AG09319 (cell line): ENCODE data around the gene GIMAP2.

Experiments
- DNase-seq: peaks from one replicate; pipeline ENCODE4 v3.0.0-alpha.2; 2010; ENCODE audit warnings: low read depth; ENCODE audit errors: extremely low read depth
- TF ChIP-seq, protein P1 (sequence below): IDR thresholded peaks from 2 replicates; pipeline ENCODE4 v1.5.1; 2011; ENCODE audit warnings: low read depth, mild to moderate bottlenecking, inconsistent platforms, low read length, moderate library complexity

GIMAP2 gene

DNA sequence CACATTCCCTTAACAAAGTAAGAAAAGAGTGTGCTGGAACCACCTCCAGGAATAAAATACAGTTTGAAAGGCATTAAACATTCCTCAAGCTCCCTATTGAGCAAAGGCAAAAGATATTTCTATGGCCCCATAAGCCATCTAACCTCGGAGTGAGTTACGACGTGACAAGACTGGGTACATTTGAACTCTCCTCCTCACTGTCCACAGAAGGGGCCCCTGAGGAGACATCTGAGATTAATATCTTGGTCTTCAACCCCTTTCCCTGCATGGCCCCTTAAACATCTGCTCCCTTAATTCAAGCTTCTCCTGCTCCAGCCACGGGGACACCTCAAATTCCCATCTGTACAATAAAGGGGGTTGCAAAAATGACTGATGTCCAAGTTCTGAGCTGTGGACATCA lies 31.4 kb downstream of the GIMAP2 start:
- DNase-seq = no peak
- TF ChIP-seq, protein P1, sequence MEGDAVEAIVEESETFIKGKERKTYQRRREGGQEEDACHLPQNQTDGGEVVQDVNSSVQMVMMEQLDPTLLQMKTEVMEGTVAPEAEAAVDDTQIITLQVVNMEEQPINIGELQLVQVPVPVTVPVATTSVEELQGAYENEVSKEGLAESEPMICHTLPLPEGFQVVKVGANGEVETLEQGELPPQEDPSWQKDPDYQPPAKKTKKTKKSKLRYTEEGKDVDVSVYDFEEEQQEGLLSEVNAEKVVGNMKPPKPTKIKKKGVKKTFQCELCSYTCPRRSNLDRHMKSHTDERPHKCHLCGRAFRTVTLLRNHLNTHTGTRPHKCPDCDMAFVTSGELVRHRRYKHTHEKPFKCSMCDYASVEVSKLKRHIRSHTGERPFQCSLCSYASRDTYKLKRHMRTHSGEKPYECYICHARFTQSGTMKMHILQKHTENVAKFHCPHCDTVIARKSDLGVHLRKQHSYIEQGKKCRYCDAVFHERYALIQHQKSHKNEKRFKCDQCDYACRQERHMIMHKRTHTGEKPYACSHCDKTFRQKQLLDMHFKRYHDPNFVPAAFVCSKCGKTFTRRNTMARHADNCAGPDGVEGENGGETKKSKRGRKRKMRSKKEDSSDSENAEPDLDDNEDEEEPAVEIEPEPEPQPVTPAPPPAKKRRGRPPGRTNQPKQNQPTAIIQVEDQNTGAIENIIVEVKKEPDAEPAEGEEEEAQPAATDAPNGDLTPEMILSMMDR = no peak

DNA sequence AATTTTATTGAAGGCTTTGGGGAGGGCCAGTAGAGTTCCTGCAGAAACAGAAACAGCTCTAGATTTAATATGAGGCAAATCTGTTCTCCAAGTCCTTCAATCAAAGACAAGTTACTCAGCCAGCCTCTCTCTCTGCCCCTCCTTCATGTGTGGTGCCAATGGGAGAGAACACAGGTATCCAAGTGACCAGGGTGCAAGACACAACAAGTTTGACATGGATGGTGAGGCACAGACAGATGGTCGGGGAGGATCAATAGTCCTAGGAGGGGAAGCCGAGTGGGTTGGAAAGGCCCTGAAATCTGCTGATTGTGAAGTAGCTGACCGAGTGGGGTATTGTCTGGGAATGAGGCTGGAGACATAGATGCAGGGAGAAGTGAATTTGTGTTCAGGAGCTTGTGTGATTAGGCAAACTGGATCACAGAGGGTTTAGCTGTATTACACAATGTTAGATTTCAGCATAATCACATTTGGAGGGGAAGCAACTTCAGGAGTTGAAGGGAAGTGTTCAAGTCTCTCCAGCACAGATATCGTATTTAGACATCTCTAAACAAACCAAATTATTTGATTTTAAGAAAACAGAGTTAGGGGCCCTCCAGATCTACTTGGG lies 32.4 kb downstream of the GIMAP2 start:
- no peak for DNase-seq
- TF ChIP-seq, protein P1 = no peak

DNA sequence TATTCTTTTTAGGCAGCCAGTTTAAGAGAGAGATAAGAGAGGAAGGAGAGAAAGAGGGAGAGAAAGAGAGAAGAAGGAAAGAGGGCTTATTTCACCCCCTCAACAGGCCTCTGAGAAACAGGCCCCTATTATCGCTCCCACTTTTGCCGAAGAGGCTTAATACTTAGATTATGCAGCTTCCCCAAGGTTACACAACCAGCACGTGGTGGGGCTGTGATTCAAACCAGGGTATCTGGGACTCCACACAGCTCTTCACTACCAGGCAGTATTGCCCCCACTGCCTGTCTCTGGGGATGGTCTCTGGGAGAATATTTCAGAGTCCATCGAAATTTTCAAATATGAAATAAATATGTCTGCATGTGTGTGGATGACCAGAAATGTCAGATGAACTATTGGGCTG lies 33.9 kb downstream of the GIMAP2 start:
- DNase-seq = no peak
- TF ChIP-seq, protein P1 = no peak

DNA sequence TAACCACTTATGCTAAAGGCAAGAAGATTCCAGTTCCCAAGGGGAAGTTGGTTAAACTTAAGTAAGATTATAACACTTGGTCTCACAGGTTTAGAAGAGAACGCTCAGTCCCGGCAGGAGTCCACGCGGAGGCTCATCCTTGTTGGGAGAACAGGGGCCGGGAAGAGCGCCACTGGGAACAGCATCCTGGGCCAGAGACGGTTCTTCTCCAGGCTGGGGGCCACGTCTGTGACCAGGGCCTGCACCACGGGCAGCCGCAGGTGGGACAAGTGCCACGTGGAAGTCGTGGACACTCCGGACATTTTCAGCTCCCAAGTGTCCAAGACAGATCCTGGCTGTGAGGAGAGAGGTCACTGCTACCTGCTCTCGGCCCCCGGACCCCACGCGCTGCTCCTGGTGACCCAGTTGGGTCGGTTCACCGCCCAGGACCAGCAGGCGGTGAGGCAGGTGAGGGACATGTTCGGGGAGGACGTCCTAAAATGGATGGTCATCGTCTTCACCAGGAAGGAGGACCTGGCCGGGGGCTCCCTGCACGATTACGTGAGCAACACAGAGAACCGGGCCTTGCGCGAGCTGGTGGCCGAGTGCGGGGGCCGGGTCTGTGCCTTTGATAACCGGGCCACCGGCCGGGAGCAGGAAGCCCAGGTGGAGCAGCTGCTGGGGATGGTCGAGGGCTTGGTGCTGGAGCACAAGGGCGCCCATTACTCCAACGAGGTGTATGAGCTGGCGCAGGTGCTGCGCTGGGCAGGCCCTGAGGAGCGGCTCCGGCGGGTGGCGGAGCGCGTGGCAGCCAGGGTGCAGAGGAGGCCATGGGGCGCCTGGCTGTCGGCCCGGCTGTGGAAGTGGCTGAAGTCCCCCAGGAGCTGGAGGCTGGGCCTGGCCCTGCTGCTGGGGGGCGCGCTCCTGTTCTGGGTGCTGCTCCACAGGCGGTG lies 34.7 kb downstream of the GIMAP2 start:
- no peak for DNase-seq
- TF ChIP-seq, protein P1 = no peak

DNA sequence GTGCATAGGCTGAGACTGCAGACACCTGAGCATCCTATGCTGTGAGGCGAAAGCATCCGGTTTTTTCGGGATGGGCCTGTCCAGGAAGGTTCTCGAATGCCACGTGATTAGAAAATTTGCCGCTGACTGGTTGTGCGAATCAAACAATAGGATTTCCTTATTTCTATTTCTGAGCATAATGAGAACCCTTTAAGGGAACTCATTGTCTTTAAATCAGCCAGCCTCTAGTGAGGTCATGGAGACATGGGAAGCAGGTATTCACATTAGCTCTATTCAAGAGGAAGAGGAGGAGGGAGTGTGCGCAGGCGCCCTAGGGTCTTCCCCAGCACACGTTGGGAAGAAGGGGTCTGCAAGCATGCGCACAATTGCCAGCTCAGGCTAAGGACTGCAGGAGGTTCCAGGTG lies 36.5 kb downstream of the GIMAP2 start:
- TF ChIP-seq, protein P1 = no peak
- DNase-seq = no peak

DNA sequence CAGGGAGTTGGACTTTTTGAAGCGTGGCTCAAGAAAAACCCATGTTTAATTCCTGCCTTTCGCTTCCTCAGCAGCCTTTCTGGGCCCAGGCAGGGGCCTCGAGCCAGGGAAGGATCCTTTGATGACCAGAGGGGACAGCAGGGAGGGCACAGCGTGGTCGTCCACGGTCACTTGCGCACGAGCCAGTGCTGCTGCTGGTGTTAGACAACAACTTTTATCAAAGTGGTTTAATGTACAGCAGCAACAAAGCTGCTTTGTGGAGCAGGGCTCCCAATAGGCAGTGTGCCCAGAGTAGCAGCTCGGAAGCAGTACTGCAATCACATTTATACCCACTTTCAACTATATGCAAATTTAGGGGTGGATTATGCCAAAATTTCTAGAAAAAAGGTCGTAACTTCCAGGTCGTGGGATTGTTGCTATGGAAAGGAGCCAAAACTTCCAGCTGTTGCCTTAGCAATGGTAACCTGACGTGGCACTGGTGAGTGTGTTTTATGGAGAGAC lies 37.0 kb downstream of the GIMAP2 start:
- no peak for DNase-seq
- TF ChIP-seq, protein P1 = no peak

DNA sequence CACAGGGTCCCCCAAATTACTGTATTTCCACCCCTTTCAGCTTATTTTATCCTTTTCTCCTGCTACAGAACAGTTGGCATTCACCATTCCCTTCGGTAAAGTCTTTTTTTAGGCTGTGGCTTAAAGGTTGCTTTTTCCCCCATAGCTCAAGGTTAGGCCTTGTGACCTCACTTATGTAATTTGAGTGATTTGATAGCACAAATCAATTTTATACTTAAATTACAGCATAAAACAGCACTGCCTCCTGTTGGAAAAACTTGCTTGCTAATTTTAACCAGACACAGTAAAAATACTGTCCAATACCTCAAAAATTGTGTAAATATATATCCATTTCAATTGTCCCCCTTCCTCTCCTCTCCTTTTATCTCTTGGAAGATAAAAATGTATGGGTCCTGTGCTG lies 38.0 kb downstream of the GIMAP2 start:
- DNase-seq = no peak
- TF ChIP-seq, protein P1 = no peak
